T-helper 17 cell (primary cell): Measurements from ENCODE around the gene ZMAT5. TPM values are rescaled to one million over a fixed set of nuclear protein-coding genes. Genes with fewer than 3 reads are reported as not detected.

Source experiments
- ATAC-seq: fragments of 150-1000 bp; cut with Tn5 transposase; 2 replicates; pipeline ENCODE4 v1.10.0; 2021; ENCODE audit warnings: mild to moderate bottlenecking, moderate library complexity
- DNase-seq, 3 donors: peaks; one replicate each; pipeline versions ENCODE4 v3.0.0 to v3.0.0-alpha.2; 2020 to 2021
- H3K9me3 ChIP-seq: one replicate; pipeline ENCODE4 v1.7.0; 2013; ENCODE audit warnings: low read length, mild to moderate bottlenecking; ENCODE audit not compliant: control insufficient read depth, poor library complexity, severe bottlenecking
- H3K27ac Mint-ChIP-seq: one replicate; pipeline ENCODE4 v1.8.0; 2022; ENCODE audit warnings: mild to moderate bottlenecking, moderate library complexity, mixed read lengths
- H3K27me3 Mint-ChIP-seq: one replicate; pipeline ENCODE4 v1.8.0; 2022; ENCODE audit warnings: mixed read lengths
- H3K36me3 Mint-ChIP-seq: one replicate; pipeline ENCODE4 v1.8.0; 2022; ENCODE audit warnings: low read depth, mixed read lengths
- H3K4me1 Mint-ChIP-seq: one replicate; pipeline ENCODE4 v1.8.0; 2022; ENCODE audit warnings: mild to moderate bottlenecking, mixed read lengths
- H3K4me3 Mint-ChIP-seq: one replicate; pipeline ENCODE4 v1.8.0; 2022; ENCODE audit warnings: mild to moderate bottlenecking, moderate library complexity, mixed read lengths
- total RNA-seq, 4 donors: library from RNA in 2 of 4; stranded (reverse) in 2 of 4; gene quantifications; one replicate each; pipeline ENCODE4 v1.2.3 and lab custom pipeline; 2022 to 2026

The ZMAT5 gene
- total RNA-seq, 2 donors from 2014 or later = 11.8 to 14.2 TPM

DNA sequence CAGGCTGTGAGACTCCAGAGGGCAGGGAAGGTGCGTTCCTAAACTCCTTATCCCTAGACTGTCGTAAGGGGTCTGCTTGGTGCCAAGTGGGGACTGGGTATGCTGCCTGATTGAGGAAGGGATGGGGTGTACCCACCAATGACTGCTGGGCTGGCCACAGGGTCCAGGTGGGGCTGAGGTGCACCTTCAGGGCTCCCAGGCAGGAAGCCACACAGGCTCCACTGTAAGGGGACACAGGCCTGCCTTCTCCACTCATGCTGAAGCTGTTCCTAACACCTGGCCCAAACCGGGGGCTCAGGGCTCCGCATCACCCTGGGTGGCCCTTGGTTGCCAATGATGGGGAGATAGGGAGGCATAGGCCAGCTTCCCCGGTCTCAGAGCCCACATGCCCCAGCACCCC is 26.6 kb downstream of the ZMAT5 start:
- ATAC-seq = no peak
- no peaks in the 10 kb centered on the region for H3K4me1 Mint-ChIP-seq
- peaks cover 3% of the 10 kb centered on the region for H3K36me3 Mint-ChIP-seq
- no peaks in the 10 kb centered on the region for H3K9me3 ChIP-seq
- no peaks in the 10 kb centered on the region for H3K27me3 Mint-ChIP-seq
- DNase-seq = no peak
- no peak overlapping the region for H3K27ac Mint-ChIP-seq
- no peak overlapping the region for H3K4me3 Mint-ChIP-seq

DNA sequence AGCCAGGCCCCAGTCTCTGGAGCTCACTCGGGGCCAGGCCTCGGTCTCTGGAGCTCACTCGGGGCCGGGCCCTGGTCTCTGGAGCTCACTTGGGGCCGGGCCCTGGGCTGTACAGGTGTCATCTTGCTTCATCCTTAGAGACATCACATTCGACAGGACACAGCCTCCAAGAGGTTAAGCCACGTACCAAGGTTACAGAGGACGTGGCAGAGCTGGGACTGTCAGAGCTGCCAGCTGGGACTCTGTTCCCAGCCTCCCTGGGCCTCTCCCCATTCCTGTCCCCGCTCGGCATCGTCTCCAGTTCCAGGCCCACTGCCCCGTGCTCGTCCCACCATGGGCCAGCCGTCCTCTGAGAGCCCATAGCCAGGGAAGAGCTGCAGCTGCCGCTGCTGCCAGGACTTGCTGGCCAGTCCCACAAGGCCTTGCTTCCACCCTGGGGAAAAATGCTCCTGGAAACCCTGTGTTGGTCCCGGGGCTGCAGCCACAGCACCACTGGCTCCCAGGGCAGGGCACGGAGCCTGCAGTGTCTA is 27.4 kb downstream of the ZMAT5 start:
- H3K27ac Mint-ChIP-seq = no peak overlapping the region
- H3K9me3 ChIP-seq = no peaks in the 10 kb centered on the region
- ATAC-seq (no peak), DNase-seq (no peak)
- no peaks in the 10 kb centered on the region for H3K4me1 Mint-ChIP-seq
- H3K36me3 Mint-ChIP-seq = peaks cover 3% of the 10 kb centered on the region
- no peaks in the 10 kb centered on the region for H3K27me3 Mint-ChIP-seq
- no peak overlapping the region for H3K4me3 Mint-ChIP-seq

DNA sequence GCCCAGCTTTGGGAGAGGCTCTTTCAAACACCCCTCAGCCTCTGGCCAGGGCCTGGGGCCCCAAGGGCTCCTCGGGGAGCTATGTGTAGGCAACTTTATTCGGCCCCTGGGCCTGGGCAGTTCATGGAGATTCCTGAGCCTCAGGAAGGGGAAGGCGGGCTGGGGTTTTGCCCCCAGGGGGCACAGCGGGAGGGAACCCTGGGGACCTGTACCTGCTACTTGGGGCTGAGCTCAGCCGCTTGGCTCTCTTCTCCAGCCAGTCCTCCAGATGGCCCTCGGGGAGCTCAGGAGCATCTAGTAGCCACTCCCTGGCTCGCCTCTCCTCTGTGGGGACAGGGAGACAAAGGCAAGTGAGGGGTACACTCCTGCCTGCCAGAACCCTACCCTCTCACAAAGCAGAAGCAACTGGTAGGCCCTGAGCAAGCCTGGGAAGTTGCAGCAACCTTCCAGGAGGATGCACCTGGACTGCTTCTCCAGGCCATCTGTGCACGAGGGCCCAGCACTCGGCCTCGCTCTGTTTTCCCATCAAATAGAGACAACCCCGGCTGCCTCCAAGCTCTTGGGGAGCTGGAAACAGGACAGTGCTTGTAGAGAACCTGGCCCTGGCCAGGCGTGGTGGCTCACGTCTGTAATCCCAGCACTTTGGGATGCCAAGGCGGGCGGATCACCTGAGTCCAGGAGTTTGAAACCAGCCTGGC is 28.5 kb downstream of the ZMAT5 start:
- Mint-ChIP-seq H3K36me3 (peaks cover 5% of the 10 kb centered on the region), H3K4me3 (no peak overlapping the region), H3K27me3 (no peaks in the 10 kb centered on the region), H3K27ac (no peak overlapping the region), H3K4me1 (no peaks in the 10 kb centered on the region)
- DNase-seq (no peak), ATAC-seq (no peak)
- H3K9me3 ChIP-seq = no peaks in the 10 kb centered on the region

DNA sequence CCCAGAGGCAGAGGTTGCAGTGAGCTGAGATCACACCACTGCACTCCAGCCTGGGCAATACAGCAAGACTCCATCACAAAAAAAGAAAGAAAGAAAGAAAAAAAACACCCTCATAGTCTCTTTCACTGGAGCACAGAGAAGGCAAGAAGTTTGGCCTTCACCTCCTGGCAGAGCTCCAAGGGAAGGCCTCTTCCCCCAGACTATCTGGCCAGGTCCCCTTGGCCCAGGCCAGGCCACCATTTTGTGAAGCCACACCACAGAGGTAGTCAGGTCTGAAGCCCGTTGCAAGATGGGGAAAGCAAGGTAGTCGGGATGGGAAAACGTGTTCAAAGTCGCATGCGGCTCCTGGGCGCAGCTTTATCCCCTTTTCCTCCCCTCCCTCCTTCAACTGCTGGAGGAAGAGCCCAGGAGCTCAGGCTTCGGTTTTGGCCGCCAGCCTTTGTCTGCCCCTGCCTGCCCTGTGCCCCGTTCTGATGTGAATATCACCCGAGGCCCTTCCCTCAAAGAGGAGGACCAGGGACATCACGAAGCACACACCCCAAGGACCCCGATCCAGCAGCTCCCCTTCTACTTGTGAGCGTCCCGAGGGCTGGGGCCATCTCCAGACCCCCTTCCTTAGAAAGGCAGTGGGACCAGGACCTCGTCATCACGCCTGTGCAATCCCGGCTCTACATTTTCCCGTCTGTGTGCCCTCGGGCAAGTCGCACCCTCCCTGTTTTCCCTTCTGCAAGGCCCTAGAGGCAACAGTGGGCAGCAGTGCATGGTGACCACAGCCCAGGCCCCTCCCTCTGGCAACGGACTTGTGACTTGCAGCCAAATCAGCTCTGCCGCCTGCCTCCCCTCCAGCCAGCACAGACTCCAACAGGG is 29.3 kb downstream of the ZMAT5 start:
- no peaks in the 10 kb centered on the region for H3K9me3 ChIP-seq
- Mint-ChIP-seq H3K4me3 (no peak overlapping the region), H3K27me3 (no peaks in the 10 kb centered on the region), H3K36me3 (peaks cover 5% of the 10 kb centered on the region), H3K4me1 (no peaks in the 10 kb centered on the region), H3K27ac (no peak overlapping the region)
- ATAC-seq (no peak), DNase-seq (no peak)

DNA sequence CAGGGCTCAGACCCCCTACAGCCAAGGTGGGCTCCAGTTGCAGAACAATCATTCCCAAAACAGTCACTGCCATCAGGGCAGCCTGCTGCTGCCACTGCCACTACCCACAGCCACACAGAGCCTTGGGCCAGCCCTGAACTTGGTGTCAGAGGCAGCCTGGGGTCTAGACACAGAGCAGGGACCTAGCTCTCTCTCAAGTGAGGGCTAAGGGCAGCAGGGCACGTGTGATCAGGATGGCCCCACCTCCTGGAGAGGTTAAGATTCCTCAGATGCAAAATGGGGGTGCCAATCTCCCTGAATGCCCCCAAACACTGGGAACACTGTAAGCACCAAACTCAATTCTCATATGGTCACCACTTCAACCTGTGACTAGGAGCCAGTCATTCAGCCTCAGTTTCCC is 31.4 kb downstream of the ZMAT5 start:
- ATAC-seq = no peak
- Mint-ChIP-seq H3K36me3 (peaks cover 5% of the 10 kb centered on the region), H3K27me3 (no peaks in the 10 kb centered on the region), H3K4me1 (no peaks in the 10 kb centered on the region), H3K27ac (no peak overlapping the region), H3K4me3 (no peak overlapping the region)
- DNase-seq = no peak
- H3K9me3 ChIP-seq = no peaks in the 10 kb centered on the region

DNA sequence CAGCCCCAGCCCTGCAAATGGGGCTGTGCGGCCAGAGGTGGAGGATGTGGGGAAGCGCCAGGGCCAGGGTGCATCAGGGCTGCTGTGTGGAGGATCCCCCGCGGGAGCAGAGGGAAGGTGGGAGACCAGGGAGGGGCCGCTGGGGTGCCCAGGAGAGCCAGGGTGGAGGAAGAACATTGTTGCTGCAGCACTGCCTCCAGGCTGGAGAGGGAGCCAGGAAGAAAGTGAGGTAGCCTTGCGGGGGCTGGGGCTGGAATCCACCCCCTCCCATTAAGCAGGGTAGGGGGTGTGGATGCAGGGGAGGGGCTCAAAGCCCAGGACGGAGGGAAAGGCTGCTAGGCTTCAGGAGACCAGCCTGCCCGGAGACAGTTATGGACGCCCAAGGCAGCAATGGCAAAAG is 32.0 kb downstream of the ZMAT5 start:
- no peaks in the 10 kb centered on the region for H3K27me3 Mint-ChIP-seq
- H3K4me1 Mint-ChIP-seq = no peaks in the 10 kb centered on the region
- no peak overlapping the region for H3K4me3 Mint-ChIP-seq
- ATAC-seq (no peak), DNase-seq (no peak)
- H3K27ac Mint-ChIP-seq = no peak overlapping the region
- H3K9me3 ChIP-seq = no peaks in the 10 kb centered on the region
- H3K36me3 Mint-ChIP-seq = peaks cover 5% of the 10 kb centered on the region

DNA sequence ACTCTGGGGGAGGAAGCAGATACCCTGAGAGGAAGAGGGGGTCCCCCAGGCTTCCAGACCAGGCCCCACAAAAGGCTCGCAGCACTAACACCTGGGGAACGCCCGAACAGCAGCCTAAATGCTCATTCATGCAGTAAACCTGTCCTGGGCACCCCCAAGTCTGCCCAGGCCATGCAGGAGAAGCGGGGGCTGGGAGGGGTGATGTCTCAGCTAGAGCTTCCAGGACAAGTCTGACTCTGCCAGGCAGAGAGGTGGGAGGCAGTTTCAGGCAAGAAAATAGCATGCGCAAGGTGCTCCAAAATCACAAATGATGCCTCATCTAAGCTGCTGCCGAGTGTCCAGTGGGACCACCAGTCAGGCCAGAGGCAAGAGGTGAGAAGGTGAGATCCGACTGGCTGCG is 32.4 kb downstream of the ZMAT5 start:
- Mint-ChIP-seq H3K36me3 (peaks cover 5% of the 10 kb centered on the region), H3K4me3 (no peak overlapping the region), H3K4me1 (no peaks in the 10 kb centered on the region), H3K27me3 (no peaks in the 10 kb centered on the region), H3K27ac (no peak overlapping the region)
- DNase-seq = no peak
- no peaks in the 10 kb centered on the region for H3K9me3 ChIP-seq
- no peak for ATAC-seq

DNA sequence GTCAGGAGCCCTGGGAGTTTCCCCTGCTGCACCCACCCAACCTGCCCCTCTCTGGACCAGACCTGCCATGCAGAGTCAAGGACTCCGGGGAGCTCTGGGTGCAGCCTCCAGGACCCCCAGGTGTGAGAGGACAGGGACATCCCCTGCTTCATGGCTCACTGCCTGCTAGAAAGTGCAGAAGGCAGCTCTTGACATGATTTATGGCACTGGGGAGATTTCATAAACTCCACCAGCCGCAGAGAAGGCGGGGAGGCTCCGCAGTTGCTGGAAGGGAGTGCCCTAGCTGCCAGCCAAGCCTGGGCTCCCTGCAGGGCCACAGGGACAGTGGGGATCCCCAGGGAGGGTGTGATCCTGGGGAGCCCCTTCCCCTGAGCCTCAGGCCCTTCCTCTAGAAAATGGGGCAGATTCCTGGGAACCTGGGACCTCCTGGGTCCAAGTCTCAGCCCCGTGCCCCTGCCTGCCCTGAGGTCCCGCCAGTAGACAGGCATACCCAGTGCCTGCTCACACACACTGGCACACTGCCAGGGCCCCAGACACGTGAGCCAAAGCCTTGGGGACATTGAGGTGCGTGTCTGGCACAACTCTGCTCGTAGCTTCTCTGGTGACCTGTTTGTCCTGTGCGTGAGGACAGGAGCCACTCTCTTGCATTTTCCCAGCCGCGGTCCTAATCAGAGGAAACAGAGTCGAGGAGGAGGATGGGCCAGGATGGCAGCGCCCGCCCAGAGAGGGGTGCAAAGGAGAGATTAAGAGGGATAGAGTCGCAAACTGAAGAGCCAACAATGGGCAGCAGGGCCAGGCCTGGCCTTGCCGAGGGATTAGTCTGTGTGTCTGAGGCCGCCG is 33.2 kb downstream of the ZMAT5 start:
- H3K4me1 Mint-ChIP-seq = peaks cover 2% of the 10 kb centered on the region
- no peaks in the 10 kb centered on the region for H3K9me3 ChIP-seq
- no peak for DNase-seq
- no peak for ATAC-seq
- H3K27me3 Mint-ChIP-seq = no peaks in the 10 kb centered on the region
- no peak overlapping the region for H3K4me3 Mint-ChIP-seq
- H3K36me3 Mint-ChIP-seq = peaks cover 5% of the 10 kb centered on the region
- H3K27ac Mint-ChIP-seq = no peak overlapping the region

DNA sequence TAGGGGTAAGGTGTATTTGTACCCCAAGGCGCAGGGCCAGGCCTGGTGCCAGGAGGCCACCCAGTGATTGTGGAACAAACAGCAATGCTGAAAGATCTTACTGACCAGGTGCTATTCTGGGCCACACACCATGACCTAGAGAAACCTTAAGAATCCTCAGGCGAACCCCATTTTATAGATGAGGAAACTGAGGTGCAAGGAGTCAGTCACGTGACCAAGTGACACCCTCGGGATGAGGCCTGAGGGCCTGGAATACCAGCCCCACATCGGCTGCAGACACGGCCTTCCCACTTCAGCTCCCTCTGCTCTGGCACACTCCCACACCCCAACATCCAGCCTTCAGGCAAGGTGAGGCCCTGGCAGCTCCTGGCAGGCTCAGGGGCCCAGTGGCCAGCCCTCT is 33.9 kb downstream of the ZMAT5 start:
- H3K36me3 Mint-ChIP-seq = peaks cover 5% of the 10 kb centered on the region

DNA sequence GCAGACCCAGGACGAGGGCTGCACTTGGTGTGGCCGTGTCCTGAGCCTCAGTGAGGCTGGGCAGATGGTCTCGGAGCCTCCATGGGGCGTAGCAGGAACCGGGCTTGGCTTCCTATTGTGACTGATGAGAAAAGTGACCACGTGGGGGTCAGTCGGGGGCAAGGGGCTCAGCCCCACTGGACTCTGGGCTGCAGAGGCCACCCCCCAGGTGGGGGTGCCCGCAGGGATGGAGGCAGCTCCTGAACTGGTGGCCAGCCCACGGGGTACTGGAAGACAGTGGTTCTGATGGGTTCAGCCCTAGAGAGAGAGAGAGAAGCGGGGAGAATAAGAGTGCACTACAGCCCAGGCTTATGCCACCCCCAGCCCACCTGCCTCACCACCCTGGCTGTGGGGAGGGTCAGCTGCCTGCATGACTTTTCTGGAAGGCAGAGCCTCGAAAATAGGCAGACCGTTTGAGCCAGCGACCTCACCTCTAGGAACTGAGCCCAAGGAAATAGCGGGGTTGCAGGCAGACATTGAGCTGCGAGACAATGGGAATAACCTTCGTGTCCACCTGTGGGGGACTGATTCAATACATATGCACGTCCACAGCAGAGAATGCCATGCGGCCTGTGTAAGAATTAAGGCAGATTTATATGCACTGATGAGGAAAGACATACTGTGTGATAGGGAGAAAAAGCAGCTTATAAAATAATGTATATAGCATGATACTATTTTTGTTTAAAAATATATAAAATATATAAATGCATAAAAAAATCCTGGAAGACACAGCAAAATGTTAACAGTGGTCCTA is 35.6 kb downstream of the ZMAT5 start:
- ATAC-seq (no peak), DNase-seq (no peak)

More for the DNA sequence above, 33.9 kb downstream of the ZMAT5 start:
- ATAC-seq (no peak), DNase-seq (no peak)
- Mint-ChIP-seq H3K4me1 (peaks cover 2% of the 10 kb centered on the region), H3K27me3 (no peaks in the 10 kb centered on the region), H3K27ac (no peak overlapping the region), H3K4me3 (no peak overlapping the region)
- no peaks in the 10 kb centered on the region for H3K9me3 ChIP-seq

DNA sequence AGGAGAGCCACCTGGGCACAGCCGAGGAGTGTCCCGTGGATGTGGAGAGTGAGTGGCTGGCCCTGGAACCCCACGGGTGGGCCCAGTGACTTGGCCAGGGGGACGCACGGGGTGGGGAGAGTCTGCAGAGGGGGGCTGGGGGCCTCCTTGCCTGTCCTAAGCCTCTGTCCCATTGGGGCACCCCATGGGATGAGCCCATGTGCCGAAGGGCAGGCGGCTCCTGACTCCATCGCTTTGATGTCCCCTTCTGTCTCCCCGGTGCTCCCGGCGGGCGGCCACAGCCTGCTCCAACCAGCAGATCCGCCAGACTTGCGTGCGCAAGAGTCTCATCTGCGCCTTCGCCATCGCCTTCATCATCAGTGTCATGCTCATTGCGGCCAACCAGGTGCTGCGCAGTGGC is 37.6 kb downstream of the ZMAT5 start:
- Mint-ChIP-seq H3K4me1 (peaks cover 7% of the 10 kb centered on the region), H3K36me3 (peaks cover 2% of the 10 kb centered on the region), H3K27ac (no peak overlapping the region), H3K27me3 (no peaks in the 10 kb centered on the region), H3K4me3 (no peak overlapping the region)
- ATAC-seq = no peak
- no peak for DNase-seq
- no peaks in the 10 kb centered on the region for H3K9me3 ChIP-seq

More for the DNA sequence above, 35.6 kb downstream of the ZMAT5 start:
- Mint-ChIP-seq H3K4me1 (peaks cover 5% of the 10 kb centered on the region), H3K27ac (no peak overlapping the region), H3K4me3 (no peak overlapping the region), H3K36me3 (peaks cover 2% of the 10 kb centered on the region), H3K27me3 (no peaks in the 10 kb centered on the region)
- no peaks in the 10 kb centered on the region for H3K9me3 ChIP-seq

DNA sequence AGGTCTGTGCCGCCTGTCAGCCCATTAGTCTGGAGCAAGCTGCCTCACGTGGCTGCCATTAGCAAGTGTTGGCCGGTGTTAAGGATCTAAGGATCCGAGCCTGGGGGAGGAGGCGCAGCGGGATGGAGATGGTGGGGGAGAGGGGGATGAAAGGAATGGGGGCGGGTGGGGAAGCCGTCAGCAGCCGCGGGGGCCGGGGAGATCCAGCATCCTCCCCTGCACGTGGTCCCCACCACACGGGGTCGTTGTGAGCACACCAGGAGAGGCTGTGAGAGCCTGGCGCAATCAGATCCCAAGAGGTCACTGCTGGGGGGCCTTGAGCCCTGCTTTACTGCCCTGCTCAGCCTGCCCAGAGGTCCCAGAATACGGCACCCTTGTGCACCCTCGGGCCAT is 39.7 kb downstream of the ZMAT5 start:
- H3K27ac Mint-ChIP-seq = no peak overlapping the region

More for the DNA sequence above, 39.7 kb downstream of the ZMAT5 start:
- no peaks in the 10 kb centered on the region for H3K9me3 ChIP-seq
- Mint-ChIP-seq H3K27me3 (no peaks in the 10 kb centered on the region), H3K36me3 (no peaks in the 10 kb centered on the region), H3K4me3 (no peak overlapping the region), H3K4me1 (peaks cover 7% of the 10 kb centered on the region)
- no peak for ATAC-seq
- DNase-seq = no peak
